Activated CD8-positive, alpha-beta T cell treated with anti-CD3 and anti-CD28 coated beads, Interleukin-2, amount 10 ng/mL, durations not matched to agents 7 days and 5 days (primary cell): ENCODE measurements around the gene PYGB. TPM values are rescaled to one million over a fixed set of nuclear protein-coding genes. Genes with fewer than 3 reads are reported as not detected.
"Not testable (repeated sequence)": the region's sequence is repeated elsewhere in the genome, so short reads cannot be mapped to it uniquely, and the experiment has no call there.

Experiments used
- ATAC-seq: fragments of 150-1000 bp; cut with Tn5 transposase; one replicate; pipeline ENCODE4 v1.10.0; 2021; ENCODE audit warnings: moderate library complexity
- CTCF ChIA-PET: fragments of 350-600 bp; sonication (Branson Sonifier 250); formaldehyde crosslinking; loops from one replicate; lab custom pipeline; 2021; ENCODE audit warnings: antibody characterized with exemption; lab: Charles Lee
- POLR2A ChIA-PET: fragments of 350-600 bp; sonication (Branson Sonifier 250); formaldehyde crosslinking; loops from one replicate; lab custom pipeline; 2021; ENCODE audit warnings: antibody characterized with exemption; lab: Charles Lee
- DNase-seq: peaks from one replicate; pipeline ENCODE4 v3.0.0-alpha.2; 2020
- H3K27ac Mint-ChIP-seq: one replicate; pipeline ENCODE4 v1.8.0; 2021; ENCODE audit warnings: mild to moderate bottlenecking, mixed read lengths
- H3K27me3 Mint-ChIP-seq: one replicate; pipeline ENCODE4 v1.8.0; 2021; ENCODE audit warnings: low read depth, mixed read lengths
- H3K36me3 Mint-ChIP-seq: one replicate; pipeline ENCODE4 v1.8.0; 2021; ENCODE audit warnings: low read depth, mixed read lengths
- H3K4me1 Mint-ChIP-seq: one replicate; pipeline ENCODE4 v1.8.0; 2021; ENCODE audit warnings: low read depth, mixed read lengths
- H3K4me3 Mint-ChIP-seq: one replicate; pipeline ENCODE4 v1.8.0; 2021; ENCODE audit warnings: mild to moderate bottlenecking, mixed read lengths
- H3K9me3 Mint-ChIP-seq: one replicate; pipeline ENCODE4 v1.8.0; 2022; ENCODE audit warnings: mixed read lengths; ENCODE audit not compliant: insufficient read depth
- total RNA-seq, 2 experiments: library from RNA; stranded (reverse); gene quantifications; one replicate each; pipeline ENCODE4 v1.2.3, GENCODE V29; 2021

Gene PYGB
- total RNA-seq, 2 experiments from 2014 or later, result 33.9 TPM

GRCh38 chr20:25238319-25239037 lies 9.4 kb upstream of the PYGB start:
- no peak overlapping the region for H3K4me3 Mint-ChIP-seq
- no peak for ATAC-seq
- H3K9me3 Mint-ChIP-seq, result no peaks in the 10 kb centered on the region
- H3K4me1 Mint-ChIP-seq, result peaks cover 27% of the 10 kb centered on the region
- peaks cover 17% of the 10 kb centered on the region for H3K27me3 Mint-ChIP-seq
- ChIA-PET CTCF (no interaction called here), POLR2A (no interaction called here)
- peak overlapping the region; percentile 79 for H3K27ac Mint-ChIP-seq
- H3K36me3 Mint-ChIP-seq, result no peaks in the 10 kb centered on the region
- DNase-seq, result no peak

GRCh38 chr20:25239387-25240370 lies 8.2 kb upstream of the PYGB start:
- H3K27ac Mint-ChIP-seq, result no peak overlapping the region

GRCh38 chr20:25240851-25241658 lies 6.8 kb upstream of the PYGB start:
- H3K27ac Mint-ChIP-seq, POLR2A ChIA-PET, ATAC-seq, H3K9me3 Mint-ChIP-seq, DNase-seq, H3K4me3 Mint-ChIP-seq, H3K36me3 Mint-ChIP-seq, CTCF ChIA-PET: not testable (repeated sequence)
- Mint-ChIP-seq H3K27me3 (peaks cover 14% of the 10 kb centered on the region), H3K4me1 (peaks cover 29% of the 10 kb centered on the region)

More at GRCh38 chr20:25239387-25240370, 8.2 kb upstream of the PYGB start:
- H3K9me3 Mint-ChIP-seq, result no peaks in the 10 kb centered on the region
- ATAC-seq, result no peak
- no peaks in the 10 kb centered on the region for H3K36me3 Mint-ChIP-seq
- ChIA-PET POLR2A (interaction anchor here (0.6 kb wide), 1 partner anchor 64 kb away, joined by 3 read pairs; no protein-coding TSS in a partner anchor), CTCF (no interaction called here)
- H3K4me1 Mint-ChIP-seq, result peaks cover 27% of the 10 kb centered on the region
- H3K4me3 Mint-ChIP-seq, result no peak overlapping the region
- no peak for DNase-seq
- peaks cover 14% of the 10 kb centered on the region for H3K27me3 Mint-ChIP-seq

GRCh38 chr20:25241659-25241955 lies 6.3 kb upstream of the PYGB start:
- ATAC-seq, H3K36me3 Mint-ChIP-seq, H3K9me3 Mint-ChIP-seq, DNase-seq, CTCF ChIA-PET, POLR2A ChIA-PET, H3K4me3 Mint-ChIP-seq, H3K27ac Mint-ChIP-seq: not testable (repeated sequence)
- Mint-ChIP-seq H3K27me3 (peaks cover 19% of the 10 kb centered on the region), H3K4me1 (peaks cover 30% of the 10 kb centered on the region)

- peaks cover 36% of the 10 kb centered on the region for H3K4me1 Mint-ChIP-seq
- POLR2A ChIA-PET, result no interaction called here
- ATAC-seq, result no peak
- peaks cover 25% of the 10 kb centered on the region for H3K27me3 Mint-ChIP-seq
- no peaks in the 10 kb centered on the region for H3K9me3 Mint-ChIP-seq
- H3K4me3 Mint-ChIP-seq, result no peak overlapping the region
- H3K27ac Mint-ChIP-seq, result no peak overlapping the region
- no peak for DNase-seq
- H3K36me3 Mint-ChIP-seq, result peaks cover 2% of the 10 kb centered on the region
- CTCF ChIA-PET, result no interaction called here
Observed at GRCh38 chr20:25242231-25242630, 5.7 kb upstream of the PYGB start.

GRCh38 chr20:25243416-25243979 lies 4.4 kb upstream of the PYGB start:
- POLR2A ChIA-PET, result interaction anchor here (1.2 kb wide), 1 partner anchor 47 kb away, joined by 3 read pairs; no protein-coding TSS in a partner anchor
- H3K36me3 Mint-ChIP-seq, result peaks cover 2% of the 10 kb centered on the region
- peaks cover 25% of the 10 kb centered on the region for H3K27me3 Mint-ChIP-seq
- H3K4me3 Mint-ChIP-seq, result no peak overlapping the region
- H3K27ac Mint-ChIP-seq, result no peak overlapping the region
- peaks cover 25% of the 10 kb centered on the region for H3K4me1 Mint-ChIP-seq
- ATAC-seq, result no peak
- no peak for DNase-seq
- H3K9me3 Mint-ChIP-seq, result no peaks in the 10 kb centered on the region
- CTCF ChIA-PET, result no interaction called here

GRCh38 chr20:25244976-25245375 lies 2.9 kb upstream of the PYGB start:
- DNase-seq, result no peak
- H3K27ac Mint-ChIP-seq, result no peak overlapping the region
- no peaks in the 10 kb centered on the region for H3K9me3 Mint-ChIP-seq
- ChIA-PET CTCF (no interaction called here), POLR2A (no interaction called here)
- H3K4me1 Mint-ChIP-seq, result peaks cover 22% of the 10 kb centered on the region
- no peak overlapping the region for H3K4me3 Mint-ChIP-seq
- peaks cover 25% of the 10 kb centered on the region for H3K27me3 Mint-ChIP-seq
- peaks cover 5% of the 10 kb centered on the region for H3K36me3 Mint-ChIP-seq
- ATAC-seq, result no peak

- no peak for DNase-seq
- Mint-ChIP-seq H3K9me3 (no peaks in the 10 kb centered on the region), H3K27ac (no peak overlapping the region), H3K4me3 (no peak overlapping the region), H3K36me3 (peaks cover 5% of the 10 kb centered on the region), H3K4me1 (peaks cover 26% of the 10 kb centered on the region), H3K27me3 (peaks cover 25% of the 10 kb centered on the region)
- ATAC-seq, result no peak
- CTCF ChIA-PET, result interaction anchor here (4.0 kb wide), 1 partner anchor 14 kb away, joined by 23 read pairs; no protein-coding TSS in a partner anchor
- POLR2A ChIA-PET, result no interaction called here
Observed at GRCh38 chr20:25245461-25245860, 2.4 kb upstream of the PYGB start.

GRCh38 chr20:25246182-25246999 lies 1.5 kb upstream of the PYGB start:
- DNase-seq (no peak), ATAC-seq (no peak)
- H3K9me3 Mint-ChIP-seq, result no peaks in the 10 kb centered on the region
- peaks cover 25% of the 10 kb centered on the region for H3K27me3 Mint-ChIP-seq
- peaks cover 34% of the 10 kb centered on the region for H3K4me1 Mint-ChIP-seq
- ChIA-PET CTCF (interaction anchor here (0.9 to 4.0 kb wide), 4 partner anchors 13 to 183 kb away, joined by 3 to 23 read pairs (median 3); no protein-coding TSS in a partner anchor), POLR2A (interaction anchor here (1.2 kb wide), 2 partner anchors 23 to 155 kb away, joined by 3 read pairs; no protein-coding TSS in a partner anchor)
- peaks cover 5% of the 10 kb centered on the region for H3K36me3 Mint-ChIP-seq
- H3K4me3 Mint-ChIP-seq, result peak overlapping the region; percentile 92
- peak overlapping the region; percentile 40 for H3K27ac Mint-ChIP-seq

- Mint-ChIP-seq H3K36me3 (peaks cover 8% of the 10 kb centered on the region), H3K27ac (peak overlapping the region; percentile 40), H3K4me1 (peaks cover 39% of the 10 kb centered on the region), H3K27me3 (peaks cover 19% of the 10 kb centered on the region), H3K9me3 (no peaks in the 10 kb centered on the region), H3K4me3 (peak overlapping the region; percentile 92)
- DNase-seq (peak; percentile 35), ATAC-seq (no peak)
- ChIA-PET POLR2A (interaction anchor here (0.6 to 2.3 kb wide), 6 partner anchors 11 to 156 kb away, joined by 3 to 11 read pairs (median 4); partner anchors contain the start of gene ENTPD6), CTCF (interaction anchor here (0.9 to 4.0 kb wide), 5 partner anchors 12 to 184 kb away, joined by 3 to 23 read pairs (median 3); no protein-coding TSS in a partner anchor)
Observed at GRCh38 chr20:25247000-25247517, 826 bp upstream of the PYGB start.
